Activated T-helper 2 cell treated with anti-CD3 and anti-CD28 coated beads, Interferon-gamma antibody, Interleukin-2, Interleukin-4, amounts not matched to agents 10 μg/mL and 5 μg/mL and 100 μg/mL, durations not matched to agents 14 hours and 24 hours and 36 hours (primary cell): Measurements from ENCODE around the gene PRR23A. TPM values are rescaled to one million over a fixed set of nuclear protein-coding genes. Genes with fewer than 3 reads are reported as not detected.

Experiments
- DNase-seq: peaks from one replicate; pipeline ENCODE4 v3.0.0; 2021; ENCODE audit warnings: low spot score
- H3K27ac Mint-ChIP-seq: one replicate; pipeline ENCODE4 v1.8.0; 2021; ENCODE audit warnings: mixed read lengths
- H3K27me3 Mint-ChIP-seq: one replicate; pipeline ENCODE4 v1.8.0; 2021; ENCODE audit warnings: low read depth, mixed read lengths
- H3K36me3 Mint-ChIP-seq: one replicate; pipeline ENCODE4 v1.8.0; 2021; ENCODE audit warnings: low read depth, mixed read lengths
- H3K4me1 Mint-ChIP-seq: one replicate; pipeline ENCODE4 v1.8.0; 2021; ENCODE audit warnings: low read depth, mixed read lengths
- H3K4me3 Mint-ChIP-seq: one replicate; pipeline ENCODE4 v1.8.0; 2021; ENCODE audit warnings: low read depth, mild to moderate bottlenecking, moderate library complexity, mixed read lengths
- H3K9me3 Mint-ChIP-seq: one replicate; pipeline ENCODE4 v1.8.0; 2021; ENCODE audit warnings: mixed read lengths
- intact Hi-C: fragments of 100-400 bp; cut with micrococcal nuclease; formaldehyde crosslinking; loops from one replicate; pipeline ENCODE4 v1.15.1; 2023
- total RNA-seq: library from RNA; stranded (reverse); gene quantifications from 2 replicates; pipeline ENCODE4 v1.2.3, GENCODE V29; 2022

The PRR23A gene
- total RNA-seq, 1 donor from 2014 or later: not detected

DNA sequence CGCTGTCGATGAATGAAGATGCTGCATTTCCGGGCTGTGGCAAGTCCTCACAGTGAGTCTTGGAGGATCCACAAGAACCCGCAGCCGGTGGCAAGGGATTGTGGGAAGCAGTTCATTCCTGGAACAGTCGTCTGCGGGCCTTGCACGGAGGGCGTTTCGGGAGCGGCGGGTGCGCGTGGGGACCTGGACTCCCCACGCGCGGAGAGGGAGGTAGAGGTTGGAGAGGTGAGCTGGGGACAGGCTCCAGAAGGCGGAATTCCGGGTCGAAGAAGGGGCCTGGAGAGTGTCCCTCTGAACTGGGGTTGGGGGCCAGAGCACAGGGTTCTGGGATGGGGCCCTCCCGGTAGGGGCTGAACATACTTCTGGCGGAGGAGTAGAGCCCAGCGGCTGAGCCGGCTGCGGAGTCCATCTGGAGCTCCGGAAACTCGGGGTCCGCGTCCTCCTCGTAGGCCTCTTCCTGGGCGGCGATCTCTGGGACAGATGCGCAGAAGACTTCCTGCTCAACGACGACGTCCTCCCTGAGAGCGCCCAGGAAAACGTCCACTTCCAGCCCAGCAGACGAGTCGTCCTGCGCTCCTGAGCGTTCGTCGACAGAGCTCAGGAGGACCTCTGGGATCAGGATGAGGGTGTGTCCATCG, 593 bp downstream of the PRR23A start:
- Mint-ChIP-seq H3K9me3 (peaks cover 16% of the 10 kb centered on the region), H3K4me1 (no peaks in the 10 kb centered on the region), H3K27ac (no peak overlapping the region), H3K27me3 (no peaks in the 10 kb centered on the region), H3K4me3 (no peak overlapping the region), H3K36me3 (no peaks in the 10 kb centered on the region)
- intact Hi-C loops: no loop called here
- DNase-seq: no peak

GRCh38 chr3:138995706-138996105, 10.4 kb downstream of the PRR23A start:
- Mint-ChIP-seq H3K27ac (no peak overlapping the region), H3K27me3 (peaks cover 18% of the 10 kb centered on the region)

DNA sequence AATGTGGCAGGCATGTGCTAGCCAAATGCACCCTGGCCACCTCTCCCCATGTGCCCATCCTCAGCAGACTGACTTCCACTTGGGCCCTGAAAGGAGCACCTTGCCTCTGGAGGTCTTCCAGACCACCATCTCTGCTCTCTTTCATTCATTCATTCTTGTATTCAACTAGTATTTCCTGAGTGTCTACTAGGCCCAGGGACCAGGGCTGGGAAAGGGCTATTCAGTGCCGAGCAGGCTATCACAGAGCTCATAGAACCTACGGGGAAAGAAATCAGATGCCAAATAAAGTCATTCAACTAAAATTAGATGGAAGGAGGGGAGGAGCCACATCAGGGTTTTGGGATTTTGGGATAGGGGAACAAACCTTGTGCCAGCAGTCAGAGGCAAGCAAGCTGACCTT, 18.9 kb downstream of the PRR23A start:
- Mint-ChIP-seq H3K9me3 (no peaks in the 10 kb centered on the region), H3K27me3 (peaks cover 2% of the 10 kb centered on the region), H3K4me1 (no peaks in the 10 kb centered on the region), H3K27ac (no peak overlapping the region), H3K4me3 (no peak overlapping the region), H3K36me3 (no peaks in the 10 kb centered on the region)
- no peak for DNase-seq
- intact Hi-C loops: no loop called here

More at GRCh38 chr3:138995706-138996105, 10.4 kb downstream of the PRR23A start:
- Mint-ChIP-seq H3K4me3 (no peak overlapping the region), H3K36me3 (no peaks in the 10 kb centered on the region), H3K4me1 (no peaks in the 10 kb centered on the region), H3K9me3 (no peaks in the 10 kb centered on the region)
- no peak for DNase-seq
- intact Hi-C loops: no loop called here

DNA sequence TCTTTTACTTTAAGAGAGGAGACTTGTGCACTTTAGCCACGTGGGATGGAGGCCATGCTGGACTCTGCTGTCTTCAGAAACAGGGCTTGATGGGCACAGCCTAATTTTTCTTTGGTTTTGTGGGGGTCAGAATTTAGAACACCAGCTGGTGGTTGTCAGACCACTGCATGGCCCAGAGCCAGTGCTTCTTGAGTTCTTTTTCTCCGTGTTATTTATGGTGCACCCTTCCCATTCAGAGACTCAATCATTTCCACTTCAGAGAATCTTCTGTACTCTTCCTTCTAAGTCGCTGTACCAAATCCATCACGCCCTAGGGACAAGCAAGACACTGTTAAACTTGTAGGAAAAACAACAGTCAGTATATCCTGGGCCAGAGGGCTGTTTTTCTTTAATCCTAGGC, 20.1 kb downstream of the PRR23A start:
- no peak for DNase-seq
- Mint-ChIP-seq H3K4me1 (no peaks in the 10 kb centered on the region), H3K27ac (no peak overlapping the region), H3K27me3 (peaks cover 2% of the 10 kb centered on the region), H3K36me3 (no peaks in the 10 kb centered on the region), H3K4me3 (no peak overlapping the region), H3K9me3 (no peaks in the 10 kb centered on the region)
- intact Hi-C loops: no loop called here

DNA sequence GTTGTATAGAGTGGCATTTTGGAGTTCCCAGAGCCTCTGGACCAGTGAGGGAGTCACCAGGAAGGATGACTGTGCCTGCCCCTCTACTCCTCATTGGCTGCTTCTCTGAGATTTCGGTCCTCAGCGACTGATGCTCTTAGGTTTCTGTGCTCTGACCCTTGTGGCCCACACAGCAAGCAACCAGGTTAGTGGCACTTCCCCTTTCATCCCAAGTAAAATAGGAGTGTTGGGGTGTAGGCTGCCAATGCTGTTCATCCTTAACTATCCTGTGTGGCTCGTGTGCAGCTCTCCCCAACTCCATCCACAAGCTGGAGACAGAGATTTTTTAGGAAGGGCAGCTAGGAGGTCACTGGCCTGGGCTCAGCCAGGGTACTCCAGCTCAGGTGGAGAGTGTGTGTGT, 21.3 kb downstream of the PRR23A start:
- H3K9me3 Mint-ChIP-seq: no peaks in the 10 kb centered on the region
- no peaks in the 10 kb centered on the region for H3K36me3 Mint-ChIP-seq
- no peak overlapping the region for H3K27ac Mint-ChIP-seq
- intact Hi-C loops: no loop called here
- no peak overlapping the region for H3K4me3 Mint-ChIP-seq
- H3K27me3 Mint-ChIP-seq: peaks cover 2% of the 10 kb centered on the region
- no peak for DNase-seq
- H3K4me1 Mint-ChIP-seq: no peaks in the 10 kb centered on the region

DNA sequence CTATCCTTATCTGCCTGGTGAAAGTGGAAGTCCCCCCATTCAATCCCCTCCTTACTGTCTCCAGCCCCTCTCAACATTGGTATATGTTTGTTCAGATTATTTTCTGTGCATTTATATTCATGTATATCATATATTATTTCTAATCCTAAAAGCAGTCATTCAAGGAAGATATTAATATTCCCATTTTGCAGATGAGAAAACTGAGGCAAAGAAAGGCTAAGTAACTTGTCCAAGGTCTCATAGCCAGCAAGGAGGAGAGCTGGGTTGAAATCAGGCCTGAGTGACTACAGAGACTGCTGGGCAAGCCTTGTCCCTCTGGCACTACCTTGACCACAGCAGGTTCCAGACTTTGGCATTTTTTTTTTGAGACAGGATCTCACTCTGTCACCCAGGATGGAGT, 30.0 kb downstream of the PRR23A start:
- Mint-ChIP-seq H3K27me3 (peaks cover 6% of the 10 kb centered on the region), H3K9me3 (no peaks in the 10 kb centered on the region), H3K4me3 (no peak overlapping the region), H3K4me1 (no peaks in the 10 kb centered on the region), H3K27ac (no peak overlapping the region), H3K36me3 (no peaks in the 10 kb centered on the region)
- intact Hi-C loops: no loop called here
- DNase-seq: no peak

DNA sequence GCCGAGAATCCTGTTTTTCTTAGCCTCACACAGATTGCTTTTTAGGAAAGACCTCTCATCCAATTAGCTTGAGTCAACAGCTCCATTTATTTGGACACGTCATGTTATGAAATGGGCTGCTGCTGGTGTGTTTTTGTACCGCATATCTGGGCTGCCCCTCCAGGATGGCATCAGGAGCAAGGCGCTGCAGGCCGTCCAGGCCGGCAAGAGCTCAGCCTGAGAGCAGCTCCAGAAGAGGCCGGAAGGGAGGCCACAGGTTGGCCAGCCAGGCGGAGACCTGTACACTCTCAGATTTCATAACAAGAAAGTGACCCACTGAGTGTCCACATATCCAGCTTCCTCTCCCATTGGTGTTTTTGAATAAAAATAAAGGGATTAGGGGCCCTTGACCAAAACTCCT, 30.7 kb downstream of the PRR23A start:
- intact Hi-C loops: no loop called here
- Mint-ChIP-seq H3K36me3 (no peaks in the 10 kb centered on the region), H3K27ac (no peak overlapping the region), H3K27me3 (peaks cover 6% of the 10 kb centered on the region), H3K4me3 (no peak overlapping the region), H3K9me3 (no peaks in the 10 kb centered on the region), H3K4me1 (no peaks in the 10 kb centered on the region)
- DNase-seq: no peak

DNA sequence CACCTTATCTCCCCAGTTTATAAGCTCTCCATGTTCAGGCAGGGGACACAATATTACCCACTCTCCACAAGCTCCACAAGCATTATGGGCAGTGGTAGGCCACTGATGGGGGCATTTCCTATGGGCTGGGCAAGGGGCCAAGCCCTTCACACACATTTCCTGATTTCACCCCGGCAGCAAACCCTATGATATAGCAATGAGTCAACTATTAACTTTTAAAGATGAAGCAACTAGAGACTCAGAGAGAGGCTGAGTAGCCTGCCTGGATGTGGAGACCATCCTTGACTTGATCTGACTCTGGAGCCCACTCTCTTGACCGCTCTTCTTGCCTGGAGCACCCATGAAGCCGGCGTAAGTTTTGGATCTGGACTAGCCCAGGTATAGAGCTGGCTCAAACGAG, 31.6 kb downstream of the PRR23A start:
- no peaks in the 10 kb centered on the region for H3K4me1 Mint-ChIP-seq
- DNase-seq: no peak
- H3K36me3 Mint-ChIP-seq: no peaks in the 10 kb centered on the region
- no peak overlapping the region for H3K4me3 Mint-ChIP-seq
- H3K27me3 Mint-ChIP-seq: peaks cover 6% of the 10 kb centered on the region
- no peak overlapping the region for H3K27ac Mint-ChIP-seq
- H3K9me3 Mint-ChIP-seq: no peaks in the 10 kb centered on the region
- intact Hi-C loops: no loop called here

GRCh38 chr3:138972941-138973340, 33.1 kb downstream of the PRR23A start:
- H3K9me3 Mint-ChIP-seq: no peaks in the 10 kb centered on the region
- H3K4me3 Mint-ChIP-seq: no peak overlapping the region
- peaks cover 8% of the 10 kb centered on the region for H3K27me3 Mint-ChIP-seq
- H3K4me1 Mint-ChIP-seq: no peaks in the 10 kb centered on the region
- H3K36me3 Mint-ChIP-seq: no peaks in the 10 kb centered on the region
- intact Hi-C loops: no loop called here
- DNase-seq: no peak
- no peak overlapping the region for H3K27ac Mint-ChIP-seq

DNA sequence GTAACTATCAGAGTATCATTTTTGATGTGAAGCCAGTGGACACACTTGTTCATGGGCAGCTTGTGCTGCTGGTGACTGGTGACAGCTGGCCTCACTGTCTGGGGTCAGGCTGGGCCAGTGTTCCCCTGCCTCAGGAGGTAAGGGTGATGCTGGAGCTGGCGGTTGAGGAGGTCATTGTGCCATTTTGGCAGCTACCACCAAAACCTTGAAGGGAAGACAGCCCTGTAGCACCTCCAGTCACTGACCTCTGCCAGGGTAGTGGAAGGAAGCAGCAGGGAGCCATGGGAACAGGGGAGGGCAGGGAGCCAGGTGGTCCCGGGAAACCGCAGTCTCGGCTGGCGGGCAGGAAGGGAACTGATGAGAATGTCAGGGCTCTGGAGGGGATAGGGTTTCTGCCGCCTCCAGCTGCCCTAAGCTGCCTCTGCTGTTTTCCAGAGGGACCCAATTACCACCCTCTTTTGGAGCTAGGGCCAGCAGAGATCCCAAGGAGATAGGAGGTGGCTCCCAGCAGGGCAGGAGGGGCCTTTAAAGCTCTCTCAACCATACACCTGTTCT, 34.2 kb downstream of the PRR23A start:
- H3K36me3 Mint-ChIP-seq: no peaks in the 10 kb centered on the region
- no peak for DNase-seq
- no peaks in the 10 kb centered on the region for H3K4me1 Mint-ChIP-seq
- peaks cover 8% of the 10 kb centered on the region for H3K27me3 Mint-ChIP-seq
- no peak overlapping the region for H3K4me3 Mint-ChIP-seq
- H3K27ac Mint-ChIP-seq: no peak overlapping the region
- intact Hi-C loops: no loop called here
- H3K9me3 Mint-ChIP-seq: no peaks in the 10 kb centered on the region

DNA sequence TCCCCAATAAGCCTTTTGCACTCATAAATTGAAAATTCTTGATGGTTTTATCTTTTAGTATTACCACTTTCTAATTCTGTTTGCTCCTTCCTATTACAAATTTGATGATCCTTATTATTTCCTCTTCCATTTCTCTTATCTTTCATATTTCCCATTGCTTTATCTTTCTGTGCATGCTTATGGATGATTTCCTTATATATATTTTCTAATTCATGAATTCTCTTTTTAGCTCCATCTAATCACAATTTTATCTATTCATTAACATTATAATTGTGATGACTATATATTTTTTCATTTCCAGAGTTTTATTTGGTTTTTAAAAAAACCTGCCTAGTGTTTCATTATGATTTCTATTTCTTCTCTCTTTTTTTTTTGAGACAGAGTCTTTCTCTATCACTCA, 41.1 kb downstream of the PRR23A start:
- no peak for DNase-seq
- Mint-ChIP-seq H3K4me1 (peaks cover 6% of the 10 kb centered on the region), H3K4me3 (no peak overlapping the region), H3K27ac (no peak overlapping the region), H3K9me3 (peaks cover 12% of the 10 kb centered on the region), H3K36me3 (no peaks in the 10 kb centered on the region), H3K27me3 (peaks cover 29% of the 10 kb centered on the region)
- intact Hi-C loops: no loop called here

DNA sequence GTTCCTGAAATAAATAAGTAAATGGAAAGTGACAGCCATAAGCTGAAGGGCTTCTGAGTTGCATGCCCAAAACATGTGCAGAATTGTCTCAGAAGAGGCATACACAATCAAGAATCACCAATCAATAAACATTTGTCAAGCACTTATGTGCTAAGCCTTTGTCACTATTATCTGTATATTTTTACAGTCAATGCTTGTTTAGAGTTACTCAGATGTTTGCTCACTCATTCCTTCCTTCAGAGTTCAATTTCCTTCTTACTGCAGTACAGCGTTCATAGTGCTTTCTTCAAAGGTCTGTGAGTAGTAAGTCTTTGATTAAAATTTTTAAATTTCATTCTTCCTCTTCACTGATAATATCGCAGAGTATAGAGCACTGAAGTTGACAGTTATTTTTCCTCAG, 41.8 kb downstream of the PRR23A start:
- H3K36me3 Mint-ChIP-seq: no peaks in the 10 kb centered on the region
- H3K9me3 Mint-ChIP-seq: peaks cover 12% of the 10 kb centered on the region
- H3K27me3 Mint-ChIP-seq: peaks cover 33% of the 10 kb centered on the region
- no peak for DNase-seq
- intact Hi-C loops: no loop called here
- peaks cover 6% of the 10 kb centered on the region for H3K4me1 Mint-ChIP-seq
- H3K27ac Mint-ChIP-seq: no peak overlapping the region
- H3K4me3 Mint-ChIP-seq: no peak overlapping the region

DNA sequence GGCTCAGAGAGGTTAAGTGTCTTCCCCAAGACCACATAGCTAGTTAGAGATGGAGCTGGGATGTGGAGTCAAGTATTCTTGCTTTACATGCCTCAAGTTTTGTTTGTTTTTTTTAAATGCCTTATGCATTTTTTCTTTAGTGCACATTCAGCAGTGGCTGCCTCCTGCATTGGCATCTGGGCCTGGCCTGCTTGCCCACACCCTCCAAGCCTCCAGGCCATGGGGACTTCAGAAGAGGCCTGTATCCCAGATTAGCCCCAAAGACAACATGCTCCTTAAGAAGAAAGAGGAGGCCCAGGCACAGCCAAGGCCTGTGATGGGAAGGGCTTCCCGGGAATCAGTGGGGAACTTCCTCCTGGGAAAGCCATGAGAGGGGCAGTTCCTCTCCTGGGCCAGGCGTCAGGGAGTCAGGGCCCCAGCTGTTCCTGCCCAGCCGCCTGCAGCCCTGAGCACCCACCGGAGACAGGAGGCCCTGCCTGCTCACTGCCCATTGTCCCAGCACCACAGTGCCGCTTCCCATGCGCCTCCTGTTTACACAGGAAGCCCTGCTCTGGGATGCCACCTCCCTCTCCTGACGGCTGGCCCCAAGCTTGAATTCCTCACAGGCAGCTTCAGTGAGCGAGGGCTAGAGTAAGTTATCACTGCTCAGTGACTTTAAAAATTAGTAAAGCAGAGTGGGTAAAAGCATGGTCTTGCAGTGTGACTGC, 43.1 kb downstream of the PRR23A start:
- Mint-ChIP-seq H3K4me3 (no peak overlapping the region), H3K9me3 (peaks cover 12% of the 10 kb centered on the region), H3K27me3 (peaks cover 39% of the 10 kb centered on the region), H3K27ac (no peak overlapping the region), H3K36me3 (no peaks in the 10 kb centered on the region), H3K4me1 (peaks cover 6% of the 10 kb centered on the region)
- intact Hi-C loops: no loop called here
- no peak for DNase-seq
